Activated CD4-positive, alpha-beta memory T cell treated with anti-CD3 and anti-CD28 coated beads for 36 hours (primary cell): ENCODE measurements around the gene HOXA6. TPM values are rescaled to one million over a fixed set of nuclear protein-coding genes. Genes with fewer than 3 reads are reported as not detected.

Experiments used
- CTCF ChIA-PET: fragments of 350-600 bp; sonication (Branson Sonifier 250); formaldehyde crosslinking; loops from one replicate; lab custom pipeline; 2021; ENCODE audit warnings: antibody characterized with exemption, inconsistent platforms; lab: Charles Lee
- POLR2A ChIA-PET: fragments of 350-600 bp; sonication (Branson Sonifier 250); formaldehyde crosslinking; loops from one replicate; lab custom pipeline; 2021; ENCODE audit warnings: antibody characterized with exemption; lab: Charles Lee
- DNase-seq: peaks from one replicate; pipeline ENCODE4 v3.0.0-alpha.2; 2020
- H3K27ac Mint-ChIP-seq: one replicate; pipeline ENCODE4 v1.8.0; 2021; ENCODE audit warnings: mixed read lengths
- H3K27me3 Mint-ChIP-seq: one replicate; pipeline ENCODE4 v1.8.0; 2021; ENCODE audit warnings: mixed read lengths
- H3K36me3 Mint-ChIP-seq: one replicate; pipeline ENCODE4 v1.8.0; 2021; ENCODE audit warnings: mixed read lengths
- H3K4me1 Mint-ChIP-seq: one replicate; pipeline ENCODE4 v1.8.0; 2021; ENCODE audit warnings: low read depth, mixed read lengths
- H3K4me3 Mint-ChIP-seq: one replicate; pipeline ENCODE4 v1.8.0; 2021; ENCODE audit warnings: mild to moderate bottlenecking, mixed read lengths
- H3K9me3 Mint-ChIP-seq: one replicate; pipeline ENCODE4 v1.8.0; 2021; ENCODE audit warnings: mixed read lengths
- intact Hi-C: fragments of 100-400 bp; cut with micrococcal nuclease; formaldehyde crosslinking; loops from one replicate; pipeline ENCODE4 v1.15.1; 2023
- total RNA-seq, 2 experiments: library from RNA; stranded (reverse); gene quantifications; one replicate each; pipeline ENCODE4 v1.2.3, GENCODE V29; 2021

The HOXA6 gene
- total RNA-seq, 2 experiments from 2014 or later, result not detected

DNA sequence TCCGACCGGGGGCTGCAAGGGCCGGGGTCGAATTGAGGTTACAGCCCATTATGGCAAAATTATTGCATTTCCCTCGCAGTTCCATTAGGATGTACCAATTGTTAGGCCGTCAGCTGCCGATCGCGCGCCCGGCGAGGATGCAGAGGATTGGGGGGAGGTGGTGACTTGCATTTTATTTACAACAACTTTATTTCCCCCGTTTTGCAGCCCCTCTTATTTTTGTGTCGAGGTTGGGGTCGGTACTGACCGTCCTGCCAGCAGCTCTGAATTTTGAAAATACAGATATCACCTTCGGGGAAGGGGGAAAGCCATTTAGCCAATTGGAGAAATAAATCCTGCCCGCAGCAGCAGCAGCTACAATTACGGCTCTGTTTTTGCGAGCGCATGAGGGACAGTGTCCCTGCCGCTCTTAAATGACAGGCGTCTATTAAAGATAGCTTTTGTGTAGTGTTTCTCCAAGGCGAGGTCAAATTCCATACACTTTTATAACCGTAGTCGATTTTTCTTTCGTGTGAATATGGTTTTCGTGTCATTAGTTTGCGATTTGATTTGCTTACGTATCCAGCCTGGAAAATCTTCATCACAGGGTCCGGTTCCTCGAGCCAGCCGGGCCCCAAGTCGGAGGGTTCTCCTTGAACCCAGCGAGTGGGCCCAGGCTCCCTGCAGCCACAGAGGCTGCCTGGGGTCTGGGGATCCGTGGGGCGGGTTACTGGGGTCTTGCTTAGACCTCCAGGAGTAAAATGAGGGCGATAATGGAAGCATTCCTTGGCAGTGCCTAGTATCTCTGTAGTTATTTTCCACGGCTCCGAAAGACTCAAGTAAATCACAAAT, 3.4 kb downstream of the HOXA6 start:
- intact Hi-C loops, result no loop called here
- H3K4me1 Mint-ChIP-seq, result peaks cover 7% of the 10 kb centered on the region
- POLR2A ChIA-PET, result no interaction called here
- H3K4me3 Mint-ChIP-seq, result no peak overlapping the region
- CTCF ChIA-PET, result interaction anchor here (1.0 kb wide), 1 partner anchor 10 kb away, joined by 3 read pairs; no protein-coding TSS in a partner anchor
- H3K9me3 Mint-ChIP-seq, result no peaks in the 10 kb centered on the region
- H3K36me3 Mint-ChIP-seq, result no peaks in the 10 kb centered on the region
- H3K27ac Mint-ChIP-seq, result no peak overlapping the region
- no peak for DNase-seq
- H3K27me3 Mint-ChIP-seq, result peaks cover 42% of the 10 kb centered on the region

DNA sequence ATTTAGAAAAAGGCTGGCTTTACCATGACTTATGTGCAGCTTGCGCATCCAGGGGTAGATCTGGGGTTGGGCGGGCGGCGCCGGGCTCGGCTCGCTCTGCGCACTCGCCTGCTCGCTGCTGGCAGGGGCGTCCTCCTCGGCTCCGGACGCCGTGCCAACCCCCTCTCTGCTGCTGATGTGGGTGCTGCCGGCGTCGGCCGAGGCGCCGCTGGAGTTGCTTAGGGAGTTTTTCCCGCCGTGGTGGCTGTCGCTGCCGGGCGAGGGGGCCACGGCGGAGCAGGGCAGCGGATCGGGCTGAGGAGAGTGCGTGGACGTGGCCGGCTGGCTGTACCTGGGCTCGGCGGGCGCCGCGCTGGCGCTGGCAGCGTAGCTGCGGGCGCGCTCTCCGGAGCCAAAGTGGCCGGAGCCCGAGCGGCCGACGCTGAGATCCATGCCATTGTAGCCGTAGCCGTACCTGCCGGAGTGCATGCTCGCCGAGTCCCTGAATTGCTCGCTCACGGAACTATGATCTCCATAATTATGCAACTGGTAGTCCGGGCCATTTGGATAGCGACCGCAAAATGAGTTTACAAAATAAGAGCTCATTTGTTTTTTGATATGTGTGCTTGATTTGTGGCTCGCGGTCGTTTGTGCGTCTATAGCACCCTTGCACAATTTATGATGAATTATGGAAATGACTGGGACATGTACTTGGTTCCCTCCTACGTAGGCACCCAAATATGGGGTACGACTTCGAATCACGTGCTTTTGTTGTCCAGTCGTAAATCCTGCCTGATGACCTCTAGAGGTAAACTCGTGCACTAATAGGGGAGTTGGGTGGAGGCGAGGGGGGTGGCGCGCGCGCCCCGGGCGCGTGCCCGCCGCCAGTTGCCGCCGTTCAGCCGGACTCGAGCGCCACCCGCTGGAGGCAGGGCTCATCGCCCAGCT, 4.3 kb downstream of the HOXA6 start, which contains the start of gene HOXA5:
HOXA5 (minus strand) TSS at position 659 of the 927 bp plus-strand sequence; CDS start at position 585, 74 bp downstream.
- ChIA-PET CTCF (interaction anchor here (0.6 to 0.9 kb wide), 2 partner anchors 36 to 53 kb away, joined by 3 read pairs; no protein-coding TSS in a partner anchor), POLR2A (no interaction called here)
- DNase-seq, result no peak
- Mint-ChIP-seq H3K27me3 (peaks cover 40% of the 10 kb centered on the region), H3K4me3 (no peak within 1 kb of the TSS), H3K36me3 (no peaks in the 10 kb centered on the region), H3K4me1 (peaks cover 4% of the 10 kb centered on the region), H3K27ac (no peak within 1 kb of the TSS), H3K9me3 (no peaks in the 10 kb centered on the region)
- intact Hi-C loops, result no loop called here

DNA sequence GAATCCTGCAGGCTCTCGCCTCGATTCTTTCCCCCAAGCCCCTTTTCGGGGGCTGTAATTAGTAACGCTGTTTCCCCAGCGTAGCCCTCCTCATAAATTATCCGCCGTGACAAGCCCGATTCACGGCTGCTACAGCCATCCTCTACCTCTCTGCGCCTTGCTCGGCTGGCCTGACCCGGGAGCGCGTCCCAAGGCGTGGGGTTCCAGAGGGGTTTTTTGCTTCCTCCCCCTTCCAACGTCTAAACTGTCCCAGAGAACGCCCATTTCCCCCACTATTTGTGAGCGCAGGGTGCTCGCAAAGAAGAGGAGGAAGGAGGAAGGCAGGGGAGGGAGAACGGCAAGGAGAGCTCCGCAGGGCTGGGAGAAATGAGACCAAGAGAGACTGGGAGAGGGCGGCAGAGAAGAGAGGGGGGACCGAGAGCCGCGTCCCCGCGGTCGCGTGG, 5.0 kb downstream of the HOXA6 start:
- no peaks in the 10 kb centered on the region for H3K4me1 Mint-ChIP-seq
- POLR2A ChIA-PET, result no interaction called here
- H3K9me3 Mint-ChIP-seq, result no peaks in the 10 kb centered on the region
- intact Hi-C loops, result no loop called here
- CTCF ChIA-PET, result interaction anchor here (0.9 kb wide), 1 partner anchor 53 kb away, joined by 3 read pairs; no protein-coding TSS in a partner anchor
- H3K27me3 Mint-ChIP-seq, result peaks cover 39% of the 10 kb centered on the region
- no peaks in the 10 kb centered on the region for H3K36me3 Mint-ChIP-seq
- H3K27ac Mint-ChIP-seq, result no peak overlapping the region
- no peak overlapping the region for H3K4me3 Mint-ChIP-seq
- DNase-seq, result no peak

DNA sequence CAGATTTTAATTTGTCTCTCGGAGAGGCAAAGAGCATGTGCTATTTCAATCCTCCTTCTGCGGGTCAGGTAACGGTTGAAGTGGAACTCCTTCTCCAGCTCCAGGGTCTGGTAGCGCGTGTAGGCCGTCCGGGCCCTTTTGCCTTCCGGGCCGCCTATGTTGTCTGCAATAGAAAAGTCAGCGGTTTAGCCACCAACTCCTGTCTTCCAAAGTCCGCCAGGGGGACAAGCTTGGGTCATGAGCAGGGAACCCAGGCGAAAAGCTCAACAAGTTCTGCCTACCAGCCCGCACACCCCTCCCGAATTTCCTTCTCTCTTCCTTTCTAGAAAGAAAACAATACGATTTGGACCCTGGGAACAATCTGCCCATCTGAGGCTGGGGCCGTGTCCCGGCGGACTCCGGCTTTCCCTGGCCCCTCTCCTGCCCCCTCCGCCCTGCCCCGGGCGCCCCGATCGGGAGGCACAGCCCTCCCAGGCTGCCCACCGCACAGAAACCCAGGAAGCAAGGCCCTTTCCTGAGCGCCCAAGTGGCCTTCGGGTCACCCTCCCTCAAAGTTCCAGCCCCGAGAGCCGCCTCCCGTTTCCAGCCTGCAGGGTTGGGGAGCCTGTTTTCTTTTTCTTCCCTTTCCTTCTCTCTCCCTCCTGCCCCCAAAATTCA, 5.5 kb downstream of the HOXA6 start:
- DNase-seq, result no peak
- intact Hi-C loops, result no loop called here
- H3K36me3 Mint-ChIP-seq, result no peaks in the 10 kb centered on the region
- ChIA-PET POLR2A (no interaction called here), CTCF (no interaction called here)
- H3K4me3 Mint-ChIP-seq, result no peak overlapping the region
- H3K4me1 Mint-ChIP-seq, result no peaks in the 10 kb centered on the region
- H3K27ac Mint-ChIP-seq, result no peak overlapping the region
- H3K27me3 Mint-ChIP-seq, result peaks cover 38% of the 10 kb centered on the region
- H3K9me3 Mint-ChIP-seq, result no peaks in the 10 kb centered on the region

DNA sequence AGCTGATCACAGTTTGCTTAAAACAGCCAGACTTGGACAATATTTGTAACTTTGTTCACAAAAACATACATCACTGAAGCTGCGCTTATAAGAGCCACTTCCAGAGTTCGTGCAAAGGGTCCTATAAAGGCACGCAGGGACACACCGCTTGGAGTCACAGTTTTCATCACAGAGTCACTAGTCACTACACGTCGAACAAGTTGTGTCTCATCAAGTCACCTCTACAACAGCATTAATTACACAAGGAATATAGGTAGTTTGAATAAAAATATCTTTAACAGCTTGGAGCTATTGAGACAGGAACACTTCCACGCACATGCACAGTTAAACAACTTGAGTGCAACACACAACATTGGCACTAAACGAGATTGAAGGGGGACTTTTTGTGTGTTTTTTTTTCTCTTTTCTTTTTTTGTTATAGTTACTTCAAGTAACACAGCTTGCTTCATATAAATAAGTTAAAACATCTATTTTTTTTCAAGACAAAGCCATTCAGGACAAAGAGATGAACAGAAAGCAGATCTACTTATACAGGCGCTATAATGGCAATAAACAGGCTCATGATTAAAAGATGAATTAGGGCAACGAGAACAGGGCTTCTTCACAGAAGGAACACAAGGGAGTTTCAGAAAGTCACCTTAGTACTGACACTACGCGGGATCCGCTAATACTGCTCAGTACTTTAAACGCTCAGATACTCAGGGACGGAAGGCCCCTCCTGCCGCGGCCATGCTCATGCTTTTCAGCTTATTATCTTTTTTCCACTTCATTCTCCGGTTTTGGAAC, 6.2 kb downstream of the HOXA6 start:
- ChIA-PET POLR2A (no interaction called here), CTCF (no interaction called here)
- Mint-ChIP-seq H3K27ac (no peak overlapping the region), H3K27me3 (peaks cover 33% of the 10 kb centered on the region), H3K4me3 (no peak overlapping the region), H3K36me3 (no peaks in the 10 kb centered on the region), H3K9me3 (no peaks in the 10 kb centered on the region), H3K4me1 (no peaks in the 10 kb centered on the region)
- intact Hi-C loops, result no loop called here
- DNase-seq, result no peak

DNA sequence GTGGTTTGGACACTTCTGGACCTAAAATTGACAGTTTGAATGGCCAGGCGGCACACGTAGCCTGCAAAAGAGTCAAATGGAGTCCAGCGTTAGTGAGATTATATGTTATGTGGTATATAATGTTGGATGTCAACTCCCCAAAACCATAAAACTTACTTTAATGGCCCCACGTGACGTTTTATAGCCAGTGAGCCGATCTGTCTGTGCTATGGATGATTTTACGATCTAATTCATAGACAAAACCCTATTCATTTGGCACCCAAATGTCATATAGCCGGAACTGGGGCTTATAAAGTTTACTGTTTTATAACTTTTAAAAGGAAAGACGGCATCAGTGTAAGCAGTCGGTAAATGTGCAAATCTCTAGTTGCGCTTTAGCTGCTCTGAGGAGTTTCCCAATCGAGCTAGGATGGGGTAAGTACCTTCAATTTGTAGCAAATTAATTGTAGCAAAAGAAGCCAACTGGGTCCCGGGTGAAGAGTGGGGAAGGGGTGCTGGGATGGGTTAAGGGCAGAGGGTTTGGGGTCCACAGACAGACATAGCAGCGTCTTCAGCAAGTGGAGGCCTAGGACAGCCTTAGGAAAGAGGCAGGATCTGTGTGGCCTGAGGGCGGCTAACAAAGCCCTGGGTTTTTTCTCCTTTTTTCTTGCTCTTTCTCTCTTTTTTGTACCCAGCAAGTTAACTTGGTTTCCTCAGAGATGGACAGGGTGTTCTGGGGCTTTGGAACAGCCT, 7.3 kb downstream of the HOXA6 start:
- H3K27ac Mint-ChIP-seq, result no peak overlapping the region
- DNase-seq, result no peak
- ChIA-PET CTCF (no interaction called here), POLR2A (no interaction called here)
- no peaks in the 10 kb centered on the region for H3K9me3 Mint-ChIP-seq
- no peaks in the 10 kb centered on the region for H3K36me3 Mint-ChIP-seq
- H3K4me1 Mint-ChIP-seq, result peaks cover 2% of the 10 kb centered on the region
- no peak overlapping the region for H3K4me3 Mint-ChIP-seq
- intact Hi-C loops, result no loop called here
- H3K27me3 Mint-ChIP-seq, result peaks cover 36% of the 10 kb centered on the region

DNA sequence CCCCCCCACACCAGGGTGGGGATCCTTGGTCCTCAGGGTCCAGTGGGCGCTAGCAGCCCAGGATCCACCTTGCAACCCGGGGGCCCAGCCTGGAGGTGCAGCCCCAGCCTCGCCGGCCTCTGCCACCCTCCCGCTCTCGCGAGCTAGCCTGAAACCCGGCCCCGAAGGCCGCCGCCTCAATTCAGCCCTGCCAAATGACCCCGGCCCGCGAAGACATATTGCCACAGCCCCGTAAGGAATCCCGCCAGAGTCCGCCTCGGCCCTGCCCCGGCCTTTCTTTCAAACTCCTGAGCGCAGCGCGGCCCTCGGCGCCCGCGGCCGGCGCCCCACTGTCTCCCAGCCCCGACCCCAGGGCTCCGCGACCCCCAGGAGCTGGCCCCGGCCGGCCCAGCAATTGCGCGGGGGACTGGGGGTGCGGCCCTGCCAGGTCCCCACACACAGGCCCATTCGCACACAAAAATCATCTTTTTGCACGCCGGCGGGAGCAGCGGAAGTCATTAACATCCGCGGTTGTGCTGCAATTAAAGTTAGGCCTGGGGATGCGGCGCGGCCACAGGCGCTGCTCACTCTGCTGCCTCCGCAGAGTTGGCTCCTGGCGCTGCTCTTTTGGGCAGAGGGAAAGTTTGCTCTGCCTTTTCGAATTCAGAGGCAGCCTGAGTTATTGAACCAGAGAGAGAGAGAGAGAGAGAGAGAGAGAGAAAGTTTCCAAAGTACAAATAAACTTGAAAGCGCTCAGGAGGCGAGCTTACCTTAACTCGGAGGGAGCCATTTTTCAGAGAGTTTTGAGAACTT, 8.0 kb downstream of the HOXA6 start:
- CTCF ChIA-PET, result no interaction called here
- Mint-ChIP-seq H3K27me3 (peaks cover 37% of the 10 kb centered on the region), H3K36me3 (no peaks in the 10 kb centered on the region), H3K4me1 (peaks cover 8% of the 10 kb centered on the region), H3K4me3 (no peak overlapping the region), H3K27ac (no peak overlapping the region), H3K9me3 (no peaks in the 10 kb centered on the region)
- POLR2A ChIA-PET, result no interaction called here
- intact Hi-C loops, result no loop called here
- DNase-seq, result no peak

DNA sequence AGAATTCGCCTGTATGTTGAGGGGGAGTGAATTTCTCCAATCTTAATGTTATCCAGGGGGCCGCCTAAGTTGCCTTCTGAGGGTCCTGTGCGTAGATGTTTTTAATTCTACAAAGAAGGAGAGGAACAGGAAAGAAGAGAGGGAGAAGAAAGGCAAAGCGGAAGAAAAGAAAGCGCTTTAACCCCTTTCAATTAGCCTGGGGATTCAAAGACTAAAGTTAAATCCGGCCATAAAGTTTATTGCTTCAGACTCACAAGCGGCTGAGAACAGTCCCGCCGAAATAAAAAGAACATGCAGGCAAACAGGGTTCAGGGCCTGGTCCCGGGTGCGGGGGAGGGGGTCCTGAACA, 8.6 kb downstream of the HOXA6 start:
- intact Hi-C loops, result no loop called here
- Mint-ChIP-seq H3K27me3 (peaks cover 41% of the 10 kb centered on the region), H3K4me1 (peaks cover 14% of the 10 kb centered on the region), H3K9me3 (no peaks in the 10 kb centered on the region), H3K27ac (peak overlapping the region; percentile 23), H3K4me3 (no peak overlapping the region), H3K36me3 (no peaks in the 10 kb centered on the region)
- no peak for DNase-seq
- POLR2A ChIA-PET, result no interaction called here
- CTCF ChIA-PET, result no interaction called here

DNA sequence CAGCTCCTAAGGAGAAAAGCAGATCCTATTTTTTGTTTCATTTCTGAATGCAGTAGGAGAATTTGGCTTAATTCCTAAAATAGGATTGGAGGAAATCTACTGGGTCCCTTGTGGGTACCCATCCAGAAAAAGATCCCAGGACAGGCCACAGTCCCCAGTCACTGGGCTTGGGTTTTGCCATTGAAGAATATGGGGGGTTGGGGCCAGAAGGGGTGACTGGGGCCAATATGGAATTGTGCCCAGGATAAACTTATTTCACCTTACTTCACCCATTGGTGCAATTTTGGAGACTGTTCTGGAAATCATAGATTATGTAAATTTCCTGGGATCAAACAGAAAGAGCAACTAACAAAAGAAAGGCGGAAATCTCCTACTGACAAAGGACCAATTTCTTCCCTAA, 9.1 kb downstream of the HOXA6 start:
- Mint-ChIP-seq H3K4me1 (peaks cover 17% of the 10 kb centered on the region), H3K36me3 (no peaks in the 10 kb centered on the region), H3K27me3 (peaks cover 46% of the 10 kb centered on the region), H3K4me3 (no peak overlapping the region), H3K27ac (peak overlapping the region; percentile 23), H3K9me3 (no peaks in the 10 kb centered on the region)
- CTCF ChIA-PET, result no interaction called here
- intact Hi-C loops, result no loop called here
- POLR2A ChIA-PET, result no interaction called here
- no peak for DNase-seq

DNA sequence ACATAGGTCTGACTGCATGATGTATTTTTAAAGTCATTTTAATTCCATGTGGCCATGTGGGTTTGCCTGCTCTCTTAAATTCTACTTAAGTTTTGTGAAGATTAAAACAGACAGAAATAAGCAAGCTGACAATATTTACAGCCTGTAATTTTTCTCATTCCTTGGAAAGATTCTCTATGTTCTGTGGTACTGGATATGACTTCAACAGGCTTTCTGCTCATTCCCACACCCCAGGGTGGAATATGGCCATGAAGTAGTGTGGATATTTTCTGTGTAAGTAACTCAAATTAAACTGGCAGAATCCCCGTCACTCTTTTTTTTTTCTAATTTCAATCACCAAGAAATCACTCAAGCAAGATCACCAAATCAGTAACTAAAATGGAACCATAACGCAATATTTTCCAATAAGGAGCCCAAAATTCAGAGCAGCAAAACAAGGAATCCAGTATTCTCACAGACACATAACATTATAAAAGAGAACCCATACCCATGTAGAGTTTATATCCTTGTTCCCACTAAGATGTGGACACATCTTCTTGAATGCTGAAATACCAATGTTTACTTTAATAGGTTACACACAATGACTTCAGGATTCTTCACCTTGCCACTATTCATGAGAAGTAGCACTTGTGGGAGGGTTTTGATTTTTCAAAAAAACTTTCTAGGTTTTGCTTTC, 9.8 kb downstream of the HOXA6 start:
- peaks cover 52% of the 10 kb centered on the region for H3K27me3 Mint-ChIP-seq

More for the DNA sequence above, 9.8 kb downstream of the HOXA6 start:
- ChIA-PET CTCF (no interaction called here), POLR2A (no interaction called here)
- no peaks in the 10 kb centered on the region for H3K9me3 Mint-ChIP-seq
- H3K27ac Mint-ChIP-seq, result no peak overlapping the region
- H3K4me3 Mint-ChIP-seq, result no peak overlapping the region
- no peaks in the 10 kb centered on the region for H3K36me3 Mint-ChIP-seq
- peaks cover 17% of the 10 kb centered on the region for H3K4me1 Mint-ChIP-seq
- DNase-seq, result no peak
- intact Hi-C loops, result no loop called here
